HCT116 (cell line): ENCODE results near the gene STAT2. TPM values are rescaled to one million over a fixed set of nuclear protein-coding genes. Genes with fewer than 3 reads are reported as not detected.

Source experiments
- ATAC-seq: fragments of 200-7000 bp; cut with Tn5 transposase; 2 replicates; pipeline ENCODE4 v1.9.1; 2020; ENCODE audit warnings: mild to moderate bottlenecking, moderate library complexity
- BruUV-seq: library from RNA; stranded (reverse); fragments of 400-500 nt; replicated peaks from 2 replicates; lab custom pipeline; 2021; lab: Mats Ljungman, UMichigan
- CTCF ChIA-PET: fragments of 300-600 bp; sonication (Branson Sonifier 250); formaldehyde crosslinking; loops from one replicate; lab custom pipeline; 2021; ENCODE audit warnings: antibody characterized with exemption; lab: Charles Lee
- POLR2A ChIA-PET: fragments of 300-600, 350-600 bp; sonication (Branson Sonifier 250); formaldehyde crosslinking; loops from one replicate; lab custom pipeline; 2021; ENCODE audit warnings: antibody characterized with exemption; lab: Charles Lee
- RAD21 ChIA-PET, 2 experiments: fragments of 300-600 bp; sonication (Branson Sonifier 250); formaldehyde crosslinking; loops; one replicate each; lab custom pipeline; 2023; ENCODE audit warnings: low total read pairs in 2 of 2; ENCODE audit not compliant: uncharacterized antibody in 2 of 2, unreplicated experiment in 2 of 2, low non-redundant PET in 1 of 2; lab: Charles Lee
- DNase-seq: peaks from one replicate; pipeline ENCODE4 v3.0.0-alpha.2; 2010; ENCODE audit warnings: low read depth, low spot score
- H2AFZ ChIP-seq: fragments of 200-600 bp; shearing (Covaris generic), sonication (generic); 2 replicates; pipeline ENCODE4 v1.6.1; 2017; ENCODE audit warnings: low read depth, mixed run types, mixed read lengths, antibody characterized with exemption, low read length; ENCODE audit not compliant: poor library complexity, severe bottlenecking
- H3K27ac ChIP-seq: 2 replicates; pipeline ENCODE4 v1.5.1; 2012; ENCODE audit warnings: low read depth, low read length
- H3K27me3 ChIP-seq: fragments of 200-600 bp; sonication (generic); 2 replicates; pipeline ENCODE4 v1.6.1; 2016; ENCODE audit warnings: mixed run types, low read length, mixed read lengths; ENCODE audit not compliant: insufficient read depth
- H3K36me3 ChIP-seq, 2 experiments: fragments of 200-500 bp in 1 of 2; fragments of 200-600 bp in 1 of 2; sonication (Bioruptor generic) in 1 of 2; sonication (generic) in 1 of 2; 2 replicates each; pipeline versions ENCODE4 v1.5.1 to v1.6.1; 2014 to 2016; ENCODE audit warnings: low read length in 2 of 2, inconsistent platforms in 1 of 2, mixed read lengths in 1 of 2, mixed run types in 1 of 2; ENCODE audit not compliant: insufficient read depth in 2 of 2, control insufficient read depth in 1 of 2
- H3K4me1 ChIP-seq, 2 experiments: fragments of 200-600 bp in 1 of 2; sonication (generic) in 1 of 2; 2 replicates each; pipeline versions ENCODE4 v1.5.1 to v1.6.1; 2012 to 2017; ENCODE audit warnings: low read length in 2 of 2, inconsistent platforms in 1 of 2, mild to moderate bottlenecking in 1 of 2, mixed read lengths in 1 of 2, mixed run types in 1 of 2, moderate library complexity in 1 of 2; ENCODE audit not compliant: insufficient read depth in 2 of 2, control insufficient read depth in 1 of 2
- H3K4me2 ChIP-seq: fragments of 200-600 bp; sonication (generic); 2 replicates; pipeline ENCODE4 v1.6.1; 2017; ENCODE audit warnings: mixed run types, low read length, mixed read lengths
- H3K4me3 ChIP-seq, 2 experiments: fragments of 200-600 bp in 1 of 2; sonication (generic) in 1 of 2; replicated peaks in 1 of 2; 2 replicates each; pipeline ENCODE4 v1.5.1; 2011 to 2016; ENCODE audit warnings: low read length in 2 of 2, control low read depth in 1 of 2, low read depth in 1 of 2, mild to moderate bottlenecking in 1 of 2, mixed read lengths in 1 of 2, mixed run types in 1 of 2
- H3K79me2 ChIP-seq: fragments of 200-600 bp; sonication (generic); 2 replicates; pipeline ENCODE4 v1.6.1; 2017; ENCODE audit warnings: mild to moderate bottlenecking, mixed run types, low read length, moderate library complexity, mixed read lengths; ENCODE audit not compliant: insufficient read depth
- H3K9ac ChIP-seq: fragments of 200-600 bp; sonication (generic); 2 replicates; pipeline ENCODE4 v1.6.1; 2016; ENCODE audit warnings: low read length, mixed read lengths
- H3K9me2 ChIP-seq: fragments of 200-600 bp; sonication (generic), shearing (Covaris generic); 2 replicates; pipeline ENCODE4 v1.6.1; 2017; ENCODE audit warnings: mixed run types, mild to moderate bottlenecking, moderate library complexity; ENCODE audit not compliant: insufficient read depth
- H3K9me3 ChIP-seq, 2 experiments: fragments of 200-500 bp in 1 of 2; fragments of 200-600 bp in 1 of 2; sonication (Bioruptor generic) in 1 of 2; sonication (generic) in 1 of 2; 2 replicates each; pipeline ENCODE4 v1.6.1; 2014 to 2017; ENCODE audit warnings: low read length in 2 of 2, mixed read lengths in 2 of 2, inconsistent platforms in 1 of 2, low read depth in 1 of 2, mild to moderate bottlenecking in 1 of 2, mixed run types in 1 of 2, moderate library complexity in 1 of 2; ENCODE audit not compliant: control insufficient read depth in 1 of 2, insufficient read depth in 1 of 2
- H4K20me1 ChIP-seq: fragments of 200-600 bp; sonication (generic), shearing (Covaris generic); 2 replicates; pipeline ENCODE4 v1.6.1; 2017; ENCODE audit warnings: mixed run types, mild to moderate bottlenecking, moderate library complexity; ENCODE audit not compliant: insufficient read depth
- SRF ChIP-seq: IDR thresholded peaks from 2 replicates; pipeline ENCODE4 v1.6.1; 2012; ENCODE audit warnings: low read depth
- YY1 ChIP-seq: IDR thresholded peaks from 2 replicates; pipeline ENCODE4 v1.6.1; 2011; ENCODE audit warnings: low read length, low read depth, moderate library complexity, mild to moderate bottlenecking; ENCODE audit not compliant: insufficient replicate concordance; ENCODE audit errors: extremely low read depth
- intact Hi-C: fragments of 100-400 bp; cut with micrococcal nuclease; formaldehyde crosslinking; loops from 2 replicates; pipeline ENCODE4 v1.10.0; 2022
- total RNA-seq: library from RNA; stranded (reverse); gene quantifications from one replicate; pipeline ENCODE4 v1.2.1, GENCODE V29; 2021; ENCODE audit not compliant: unreplicated experiment
- TF ChIP-seq, protein P1 (sequence below): IDR thresholded peaks from 2 replicates; pipeline ENCODE4 v1.6.1; 2011; ENCODE audit warnings: mild to moderate bottlenecking, low read length, moderate library complexity; ENCODE audit not compliant: insufficient replicate concordance; ENCODE audit errors: extremely low read depth
- TF ChIP-seq, protein P2 (sequence below): IDR thresholded peaks from 2 replicates; pipeline ENCODE4 v1.6.1; 2012

The STAT2 gene
- total RNA-seq, 1 experiment from 2014 or later = 53.1 TPM

DNA sequence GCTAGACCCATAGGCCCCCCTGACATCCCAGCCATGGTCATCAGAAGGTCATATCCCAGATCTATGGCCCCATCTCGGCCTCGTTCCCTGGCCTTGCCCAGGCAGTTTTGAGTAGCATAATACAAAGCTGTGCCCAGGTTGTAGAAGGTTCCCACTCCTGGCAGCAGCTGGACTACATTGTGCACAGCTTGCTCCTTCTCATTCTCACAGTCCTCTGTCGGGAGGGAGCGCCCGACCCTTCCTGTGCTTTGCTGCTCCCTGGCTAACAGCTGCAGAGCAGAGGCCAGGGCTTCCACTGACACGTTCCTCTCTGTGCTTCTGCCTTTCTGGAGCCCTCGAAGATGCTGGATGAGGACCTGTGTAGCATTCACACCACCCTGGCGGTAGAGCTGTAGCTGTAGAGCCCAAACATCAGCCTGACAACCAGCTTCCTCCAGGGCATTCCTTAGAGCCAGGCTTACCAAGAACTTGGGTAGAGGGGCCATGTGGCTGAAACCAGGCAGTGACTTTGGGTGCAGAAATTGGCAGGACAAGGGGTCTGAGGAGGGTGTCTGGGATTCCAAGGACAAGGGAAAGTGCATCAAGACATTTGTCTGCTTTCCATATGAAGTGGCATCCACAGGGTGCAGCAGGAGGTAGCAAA, 1.7 kb upstream of the STAT2 start:
- H3K4me2 ChIP-seq = peak overlapping the region; percentile 83
- intact Hi-C loops = loop anchor here (2.0 kb wide), 1 partner anchor 27 kb away; no protein-coding TSS in a partner anchor

More for the DNA sequence above, 1.7 kb upstream of the STAT2 start:
- ChIA-PET POLR2A (interaction anchor here (1.2 to 2.5 kb wide), 3 partner anchors 8 to 29 kb away, joined by 5 to 20 read pairs (median 16); partner anchors contain the start of gene PAN2), RAD21 (no interaction called here), CTCF (no interaction called here)
- H3K4me1 ChIP-seq = peaks cover 10 to 18% of the 10 kb centered on the region in 2 experiments; a peak in 3 of 4 replicates
- no peaks in the 10 kb centered on the region for H3K36me3 ChIP-seq
- no peak overlapping the region; a peak in 1 of 4 replicates for H3K4me3 ChIP-seq
- peaks cover 10% of the 10 kb centered on the region; the same call in 1 of the 2 replicates for H3K79me2 ChIP-seq
- H4K20me1 ChIP-seq = no peaks in the 10 kb centered on the region
- BruUV-seq = no TSS peak
- TF ChIP-seq SRF (no peak), YY1 (no peak)
- TF ChIP-seq, protein P1, sequence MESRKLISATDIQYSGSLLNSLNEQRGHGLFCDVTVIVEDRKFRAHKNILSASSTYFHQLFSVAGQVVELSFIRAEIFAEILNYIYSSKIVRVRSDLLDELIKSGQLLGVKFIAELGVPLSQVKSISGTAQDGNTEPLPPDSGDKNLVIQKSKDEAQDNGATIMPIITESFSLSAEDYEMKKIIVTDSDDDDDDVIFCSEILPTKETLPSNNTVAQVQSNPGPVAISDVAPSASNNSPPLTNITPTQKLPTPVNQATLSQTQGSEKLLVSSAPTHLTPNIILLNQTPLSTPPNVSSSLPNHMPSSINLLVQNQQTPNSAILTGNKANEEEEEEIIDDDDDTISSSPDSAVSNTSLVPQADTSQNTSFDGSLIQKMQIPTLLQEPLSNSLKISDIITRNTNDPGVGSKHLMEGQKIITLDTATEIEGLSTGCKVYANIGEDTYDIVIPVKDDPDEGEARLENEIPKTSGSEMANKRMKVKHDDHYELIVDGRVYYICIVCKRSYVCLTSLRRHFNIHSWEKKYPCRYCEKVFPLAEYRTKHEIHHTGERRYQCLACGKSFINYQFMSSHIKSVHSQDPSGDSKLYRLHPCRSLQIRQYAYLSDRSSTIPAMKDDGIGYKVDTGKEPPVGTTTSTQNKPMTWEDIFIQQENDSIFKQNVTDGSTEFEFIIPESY = no peak
- TF ChIP-seq, protein P2, sequence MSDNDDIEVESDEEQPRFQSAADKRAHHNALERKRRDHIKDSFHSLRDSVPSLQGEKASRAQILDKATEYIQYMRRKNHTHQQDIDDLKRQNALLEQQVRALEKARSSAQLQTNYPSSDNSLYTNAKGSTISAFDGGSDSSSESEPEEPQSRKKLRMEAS = no peak
- ATAC-seq = no peak
- H3K27me3 ChIP-seq = no peaks in the 10 kb centered on the region
- no peaks in the 10 kb centered on the region for H3K9me3 ChIP-seq
- no peak overlapping the region for H3K9ac ChIP-seq
- H3K9me2 ChIP-seq = no peaks in the 10 kb centered on the region
- no peak for DNase-seq
- no peak overlapping the region for H2AFZ ChIP-seq
- H3K27ac ChIP-seq = no peak overlapping the region
